HG02610 (cell line): ENCODE data around the gene SIGLEC1.

ENCODE experiments used
- ATAC-seq: cut with Tn5 transposase; IDR thresholded peaks from one replicate; pipeline ENCODE4 v1.9.1; 2021; ENCODE audit warnings: mild to moderate bottlenecking, moderate library complexity; ENCODE audit not compliant: unreplicated experiment

SIGLEC1 gene

GRCh38 chr20:3729378-3729777 lies 17.0 kb upstream of the SIGLEC1 start:
- no peak for ATAC-seq

DNA sequence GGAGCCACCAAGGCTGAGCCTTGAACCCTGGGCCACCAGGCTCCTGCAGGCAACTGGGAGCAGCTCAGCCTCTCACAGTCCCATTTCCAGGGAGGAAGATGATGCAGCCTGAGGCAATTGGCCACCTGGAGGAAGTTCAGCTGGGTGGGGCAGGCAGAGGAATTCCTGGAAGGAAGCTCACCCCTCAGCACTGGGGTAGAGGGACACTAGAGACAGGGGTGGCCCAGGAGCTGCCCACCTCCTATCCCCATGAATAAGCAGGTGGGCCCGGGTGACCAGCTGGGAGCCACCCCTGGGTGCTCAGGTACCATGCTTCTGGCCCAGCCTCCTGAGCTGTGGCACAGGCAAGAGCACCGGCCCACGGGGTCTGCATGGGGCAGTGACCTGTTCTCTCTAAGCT lies 16.5 kb upstream of the SIGLEC1 start:
- ATAC-seq: no peak

- ATAC-seq: no peak
These were observed 16.0 kb upstream of the SIGLEC1 start for GRCh38 chr20:3728354-3728753.

- no peak for ATAC-seq
These were observed 15.1 kb upstream of the SIGLEC1 start for GRCh38 chr20:3727401-3728021.

DNA sequence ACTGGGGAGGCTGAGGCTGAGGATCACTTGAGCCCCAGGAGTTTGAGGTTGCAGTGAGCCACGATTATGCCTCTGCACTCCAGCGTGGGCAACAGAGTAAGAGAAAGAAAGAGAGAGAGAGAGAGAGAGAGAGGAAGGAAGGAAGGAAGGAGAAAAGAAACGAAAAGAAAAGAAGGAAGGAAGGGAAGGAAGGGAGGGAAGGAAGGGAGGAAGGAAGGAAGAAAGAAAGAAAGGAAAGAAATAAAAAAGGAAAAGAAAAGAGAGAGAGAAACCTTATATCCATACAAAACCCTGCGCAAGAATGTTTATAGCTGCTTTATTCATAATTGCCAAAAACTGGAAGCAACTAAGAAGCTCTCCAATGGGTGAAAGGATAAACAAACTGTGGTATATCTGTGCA lies 12.0 kb upstream of the SIGLEC1 start:
- ATAC-seq: no peak

DNA sequence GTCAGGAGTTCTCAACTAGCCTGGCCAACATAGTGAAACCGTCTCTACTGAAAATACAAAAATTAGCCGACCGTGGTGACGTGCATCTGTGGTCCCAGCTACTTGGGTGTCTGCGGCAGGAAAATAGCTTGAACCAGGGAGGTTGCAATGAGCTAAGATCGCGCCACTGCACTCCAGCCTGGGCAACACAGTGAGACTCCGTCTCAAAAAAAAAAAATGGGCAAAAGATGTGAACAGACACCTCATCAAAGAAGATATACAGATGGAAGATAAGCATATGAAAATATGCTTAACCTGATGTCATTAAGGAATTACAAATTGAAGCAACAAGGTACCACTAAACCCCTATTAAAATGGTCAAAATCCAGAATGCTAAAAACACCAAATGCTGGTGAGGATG lies 10.9 kb upstream of the SIGLEC1 start:
- ATAC-seq: no peak

DNA sequence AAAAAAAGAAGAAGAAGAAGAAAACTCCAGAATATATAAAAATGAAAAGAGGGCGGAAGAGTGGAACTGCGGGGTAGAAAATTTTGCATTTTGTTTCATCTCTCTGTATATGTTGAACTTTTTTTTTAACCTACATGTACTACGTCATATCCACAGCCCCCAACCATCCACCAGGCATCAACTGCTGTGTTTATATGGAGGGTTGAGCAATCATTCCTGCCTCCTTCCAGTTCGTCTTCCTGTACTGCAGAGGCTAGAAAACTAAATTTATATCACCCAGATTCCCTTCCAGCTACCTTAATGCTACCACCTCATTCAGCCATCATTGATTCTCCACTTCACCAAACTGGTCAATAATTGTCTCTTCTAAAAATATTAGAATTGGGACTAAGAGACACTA lies 9.5 kb upstream of the SIGLEC1 start:
- no peak for ATAC-seq

DNA sequence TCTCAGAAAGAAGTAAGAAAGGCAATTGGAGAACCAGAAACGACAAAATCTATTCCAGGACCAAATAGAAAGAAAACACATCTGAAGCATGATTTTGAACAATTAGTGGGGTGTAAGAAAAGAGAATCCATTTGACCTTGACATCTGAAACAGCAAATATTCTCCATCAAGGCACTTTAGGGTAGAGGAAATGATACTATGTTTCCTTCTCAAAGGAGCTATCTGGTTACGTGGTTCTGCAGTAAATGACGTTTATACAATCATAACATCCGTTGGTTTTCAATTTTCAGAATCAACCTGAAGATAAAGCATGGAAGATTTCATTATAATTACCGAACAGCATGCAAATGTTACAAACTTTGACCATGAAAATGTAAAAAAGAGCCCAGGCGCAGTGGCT lies 8.2 kb upstream of the SIGLEC1 start:
- ATAC-seq: no peak

DNA sequence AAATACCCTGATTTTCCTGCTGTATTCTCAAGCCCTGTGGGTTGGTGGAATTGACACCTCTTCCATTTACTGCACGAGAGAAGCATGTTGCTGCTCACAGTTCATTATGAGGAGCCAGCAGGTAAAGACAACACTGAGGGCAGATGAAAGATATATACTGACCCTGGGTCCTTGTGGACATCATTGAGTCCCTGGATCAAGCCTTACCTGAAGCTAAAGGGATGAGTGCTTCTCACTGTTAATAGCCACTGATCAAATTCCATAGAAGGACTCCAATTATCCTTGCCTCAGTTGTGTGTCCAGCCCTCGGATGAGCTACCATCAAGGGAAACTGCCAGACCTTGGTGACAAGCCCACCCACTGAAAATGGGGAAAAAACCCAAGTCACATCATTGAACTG lies 7.7 kb upstream of the SIGLEC1 start:
- ATAC-seq: no peak

DNA sequence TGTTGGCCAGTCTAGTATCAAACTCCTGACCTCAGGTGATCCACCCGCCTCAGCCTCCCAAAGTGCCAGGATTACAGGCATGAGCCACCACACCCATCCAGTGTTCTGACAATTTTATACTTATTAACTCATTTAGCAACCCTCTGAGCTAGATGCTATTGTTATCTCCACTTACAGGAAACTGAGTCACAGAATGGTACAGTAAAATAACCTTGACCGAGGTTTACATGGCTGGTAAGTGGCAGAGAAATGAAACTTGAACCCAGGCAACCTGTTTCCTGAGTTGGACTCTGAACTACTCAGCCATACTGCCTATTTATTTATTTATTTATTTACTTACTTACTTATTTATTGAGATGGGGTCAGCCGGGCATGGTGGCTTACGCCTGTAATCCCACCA lies 6.6 kb upstream of the SIGLEC1 start:
- no peak for ATAC-seq

DNA sequence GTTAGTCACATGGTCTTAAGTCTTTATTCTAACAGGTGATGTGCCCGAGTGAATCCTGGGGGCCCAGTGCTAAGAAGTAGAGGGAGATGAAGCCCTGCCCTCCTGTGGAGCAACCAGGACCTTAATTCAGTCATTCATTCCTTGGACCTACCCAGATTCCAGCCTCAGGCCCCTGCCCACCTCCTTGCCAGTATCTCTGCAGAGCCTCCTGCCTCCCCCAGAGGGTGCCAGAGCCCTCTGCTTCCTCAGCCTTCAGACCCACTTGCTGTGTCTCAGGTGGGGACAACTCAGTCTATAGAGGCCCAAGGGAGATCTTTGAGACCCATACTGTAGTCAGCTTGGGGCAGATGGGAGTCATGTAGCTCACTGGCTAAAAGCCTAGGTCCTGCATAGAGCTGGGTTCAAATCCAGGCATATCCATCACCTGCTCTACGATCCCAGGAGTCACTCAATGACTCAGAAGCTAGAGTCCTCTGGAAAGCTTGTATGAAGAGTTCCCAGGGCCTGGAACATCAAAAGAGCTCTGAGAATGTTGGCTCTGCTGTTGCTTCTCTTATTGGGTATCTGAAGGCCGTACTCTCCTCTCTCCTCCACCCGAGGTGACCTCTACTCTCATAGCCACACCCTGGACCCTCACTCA lies 3.9 kb upstream of the SIGLEC1 start:
- no peak for ATAC-seq

DNA sequence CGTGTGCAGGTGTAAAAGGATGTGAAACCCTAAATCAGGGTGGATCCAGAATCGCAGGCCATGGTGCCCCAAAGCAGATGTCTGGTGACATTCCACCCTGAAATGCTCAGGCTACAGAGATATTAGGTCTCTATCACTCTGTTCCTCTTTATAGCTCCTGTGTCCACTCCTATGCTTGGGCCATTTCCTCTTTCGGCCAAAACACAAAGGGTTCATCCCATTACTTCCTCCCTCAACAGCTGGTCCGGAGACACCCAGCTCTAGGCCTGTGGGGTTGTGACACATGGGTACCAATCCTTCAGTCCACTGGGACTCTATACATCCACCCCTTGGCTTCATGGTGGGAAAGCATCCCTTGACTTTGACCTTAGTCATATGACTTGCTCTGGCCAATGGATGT lies 1.7 kb upstream of the SIGLEC1 start:
- ATAC-seq: no peak

GRCh38 chr20:3711484-3711941 lies 887 bp downstream of the SIGLEC1 start:
- ATAC-seq: no peak

DNA sequence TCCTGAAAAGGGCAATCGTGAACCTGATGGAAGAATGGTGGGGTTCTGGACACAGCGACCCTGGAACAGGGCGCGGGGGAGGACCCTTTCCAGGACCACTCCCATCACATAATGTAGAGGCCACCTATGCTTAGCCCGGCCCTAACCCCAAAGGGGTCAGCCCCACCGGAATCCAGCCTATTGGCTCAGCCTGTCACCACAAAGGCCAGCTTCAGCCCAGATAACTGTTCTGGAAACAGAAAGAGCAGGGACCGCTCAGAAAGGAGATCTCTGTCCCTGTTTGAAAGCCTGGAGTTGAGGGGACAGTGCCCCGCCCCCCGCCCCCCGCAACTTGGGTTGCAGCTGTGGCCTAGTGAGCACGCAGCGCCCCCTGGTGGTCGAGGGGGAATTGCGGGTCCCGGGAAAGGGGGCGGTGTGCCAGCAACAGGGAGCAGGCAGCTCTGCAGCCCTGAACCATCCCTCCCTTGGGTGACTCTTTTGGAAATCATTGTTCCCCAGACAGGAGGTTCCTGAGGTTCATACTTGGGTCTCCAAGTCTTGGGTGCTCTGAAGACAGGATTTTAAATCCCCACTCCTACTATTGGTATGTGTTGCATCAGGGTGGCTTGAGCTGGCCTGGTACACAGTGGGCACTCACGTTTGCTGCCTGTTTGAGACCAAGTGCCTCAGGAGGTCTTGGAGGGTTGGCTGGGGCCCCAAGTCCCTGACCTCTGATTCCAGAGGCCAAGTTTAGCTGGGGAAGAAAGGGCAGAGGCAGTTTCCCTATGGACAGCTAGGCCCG lies 1.5 kb downstream of the SIGLEC1 start:
- no peak for ATAC-seq

- no peak for ATAC-seq
These were observed 2.4 kb downstream of the SIGLEC1 start for GRCh38 chr20:3710011-3710466.

DNA sequence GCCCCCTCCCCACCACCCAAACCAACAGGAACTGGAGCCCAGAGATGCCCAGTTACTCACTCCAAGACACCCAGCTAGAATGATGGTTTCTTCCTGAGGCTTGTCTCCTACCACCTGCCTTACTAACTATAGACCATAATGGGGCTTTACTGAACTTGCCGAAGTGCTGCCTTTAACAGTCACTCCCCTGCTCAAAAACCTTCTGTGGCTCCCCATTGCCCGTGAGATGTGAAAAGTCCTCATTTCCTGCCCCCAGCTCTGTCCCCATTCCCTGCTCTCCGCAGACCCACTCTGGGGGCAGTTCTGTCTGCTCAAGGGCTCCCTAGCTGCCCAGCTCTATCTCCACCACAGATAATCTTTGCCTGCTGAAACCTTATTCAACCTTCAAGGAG lies 4.9 kb downstream of the SIGLEC1 start:
- no peak for ATAC-seq

GRCh38 chr20:3706774-3707507 lies 5.5 kb downstream of the SIGLEC1 start:
- no peak for ATAC-seq

- ATAC-seq: no peak
These were observed 6.2 kb downstream of the SIGLEC1 start for GRCh38 chr20:3705970-3706739.

DNA sequence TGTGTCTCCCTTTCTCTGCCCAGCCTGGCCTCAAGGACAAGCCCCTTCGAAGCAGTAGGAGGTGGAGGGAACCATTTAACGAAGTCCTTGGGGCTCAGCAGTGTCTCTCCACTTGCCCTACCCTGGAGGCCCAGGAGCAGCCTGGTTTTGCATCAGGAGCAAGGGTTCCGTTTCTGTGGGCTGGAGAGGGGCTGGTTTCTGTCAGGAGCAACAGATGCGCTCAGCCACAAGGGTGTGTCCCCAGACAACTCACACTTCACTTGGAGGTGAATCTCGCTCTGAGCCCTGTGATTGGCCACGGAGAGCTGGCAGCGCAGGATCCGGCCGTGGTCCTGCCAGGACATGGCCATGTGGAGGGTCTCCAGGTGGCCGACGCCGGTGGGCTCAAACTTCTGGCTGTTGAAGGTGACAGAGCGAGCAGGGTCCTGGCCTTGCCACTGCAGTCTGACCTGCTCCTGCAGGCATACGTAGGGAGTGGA lies 6.9 kb downstream of the SIGLEC1 start:
- no peak for ATAC-seq

- ATAC-seq: no peak
These were observed 8.3 kb downstream of the SIGLEC1 start for GRCh38 chr20:3704087-3704486.
